Mesothelial cell of epicardium (in vitro differentiated cells): ENCODE results near the gene RASSF4. TPM values are rescaled to one million over a fixed set of nuclear protein-coding genes. Genes with fewer than 3 reads are reported as not detected.

ENCODE experiments used
- DNase-seq, 2 experiments: peaks; one replicate each; pipeline ENCODE4 v3.0.0; 2021; ENCODE audit warnings: low spot score in 2 of 2; ENCODE audit not compliant: unreplicated experiment in 2 of 2
- H3K27ac Mint-ChIP-seq: 2 replicates; pipeline ENCODE4 v1.8.0; 2021; ENCODE audit warnings: mixed read lengths
- H3K27me3 Mint-ChIP-seq: 2 replicates; pipeline ENCODE4 v1.8.0; 2021; ENCODE audit warnings: low read depth, mixed read lengths
- H3K36me3 Mint-ChIP-seq: 2 replicates; pipeline ENCODE4 v1.8.0; 2021; ENCODE audit warnings: mixed read lengths
- H3K4me1 Mint-ChIP-seq: 2 replicates; pipeline ENCODE4 v1.8.0; 2021; ENCODE audit warnings: mixed read lengths
- H3K4me3 Mint-ChIP-seq: 2 replicates; pipeline ENCODE4 v1.8.0; 2021; ENCODE audit warnings: mild to moderate bottlenecking, moderate library complexity, mixed read lengths
- H3K9me3 Mint-ChIP-seq: 2 replicates; pipeline ENCODE4 v1.8.0; 2021; ENCODE audit warnings: mixed read lengths
- CTCF ChIP-seq: fragments of 200-600 bp; sonication (generic); IDR thresholded peaks from one replicate; pipeline ENCODE4 v1.5.0; 2021; ENCODE audit warnings: antibody characterized with exemption; ENCODE audit not compliant: unreplicated experiment
- total RNA-seq: library from RNA; stranded (reverse); gene quantifications from 3 replicates; pipeline ENCODE4 v1.2.1, GENCODE V29; 2021

The RASSF4 gene
- total RNA-seq, 1 donor from 2014 or later, result 16.3 TPM

- DNase-seq, result no peak
- Mint-ChIP-seq H3K4me1 (peaks cover 58% of the 10 kb centered on the region), H3K9me3 (no peaks in the 10 kb centered on the region), H3K27ac (peak overlapping the region; percentile 84), H3K36me3 (no peaks in the 10 kb centered on the region), H3K27me3 (no peaks in the 10 kb centered on the region), H3K4me3 (no peak overlapping the region)
- no peak for TF ChIP-seq CTCF
Observed at GRCh38 chr10:44981172-44982113, 21.8 kb downstream of the RASSF4 start.

GRCh38 chr10:44982114-44982460, 22.5 kb downstream of the RASSF4 start:
- Mint-ChIP-seq H3K36me3 (no peaks in the 10 kb centered on the region), H3K9me3 (no peaks in the 10 kb centered on the region), H3K4me1 (peaks cover 57% of the 10 kb centered on the region), H3K4me3 (no peak overlapping the region), H3K27me3 (no peaks in the 10 kb centered on the region), H3K27ac (no peak overlapping the region)
- no peak for DNase-seq
- TF ChIP-seq CTCF, result no peak

GRCh38 chr10:44982496-44982895, 22.9 kb downstream of the RASSF4 start:
- H3K4me3 Mint-ChIP-seq, result no peak overlapping the region
- no peak for DNase-seq
- H3K9me3 Mint-ChIP-seq, result no peaks in the 10 kb centered on the region
- H3K27me3 Mint-ChIP-seq, result no peaks in the 10 kb centered on the region
- TF ChIP-seq CTCF, result no peak
- H3K36me3 Mint-ChIP-seq, result no peaks in the 10 kb centered on the region
- H3K4me1 Mint-ChIP-seq, result peaks cover 53% of the 10 kb centered on the region
- H3K27ac Mint-ChIP-seq, result no peak overlapping the region

GRCh38 chr10:44983066-44983894, 23.7 kb downstream of the RASSF4 start:
- no peak for TF ChIP-seq CTCF
- H3K4me1 Mint-ChIP-seq, result peaks cover 48% of the 10 kb centered on the region
- no peaks in the 10 kb centered on the region for H3K9me3 Mint-ChIP-seq
- H3K27me3 Mint-ChIP-seq, result no peaks in the 10 kb centered on the region
- no peak for DNase-seq
- H3K36me3 Mint-ChIP-seq, result no peaks in the 10 kb centered on the region
- H3K27ac Mint-ChIP-seq, result peak overlapping the region; percentile 59
- H3K4me3 Mint-ChIP-seq, result no peak overlapping the region

GRCh38 chr10:44983895-44984278, 24.3 kb downstream of the RASSF4 start:
- H3K36me3 Mint-ChIP-seq, result no peaks in the 10 kb centered on the region
- peaks cover 42% of the 10 kb centered on the region for H3K4me1 Mint-ChIP-seq
- H3K27ac Mint-ChIP-seq, result no peak overlapping the region
- H3K9me3 Mint-ChIP-seq, result no peaks in the 10 kb centered on the region
- no peak for DNase-seq
- TF ChIP-seq CTCF, result no peak
- H3K27me3 Mint-ChIP-seq, result no peaks in the 10 kb centered on the region
- H3K4me3 Mint-ChIP-seq, result no peak overlapping the region
